Epithelial cell of proximal tubule (primary cell): Measurements from ENCODE around the gene NEXN. TPM values are rescaled to one million over a fixed set of nuclear protein-coding genes. Genes with fewer than 3 reads are reported as not detected.

Experiments used
- DNase-seq: peaks from one replicate; pipeline ENCODE4 v3.0.0-alpha.2; 2011; ENCODE audit warnings: low read depth
- H3K4me3 ChIP-seq: 2 replicates; pipeline ENCODE4 v1.5.1; 2011; ENCODE audit warnings: low read depth, mild to moderate bottlenecking, low read length
- CTCF ChIP-seq: conservative IDR thresholded peaks from 2 replicates; pipeline ENCODE4 v1.5.1; 2012; ENCODE audit warnings: low read depth, mild to moderate bottlenecking, low read length
- total RNA-seq: library from RNA; depleted of rRNA; stranded (reverse); fragments of >200 nt; gene quantifications from 2 replicates; pipeline ENCODE4 v1.2.3, GENCODE V29; 2015

Gene NEXN
- total RNA-seq, 1 donor from 2014 or later, result 17.2 TPM

DNA sequence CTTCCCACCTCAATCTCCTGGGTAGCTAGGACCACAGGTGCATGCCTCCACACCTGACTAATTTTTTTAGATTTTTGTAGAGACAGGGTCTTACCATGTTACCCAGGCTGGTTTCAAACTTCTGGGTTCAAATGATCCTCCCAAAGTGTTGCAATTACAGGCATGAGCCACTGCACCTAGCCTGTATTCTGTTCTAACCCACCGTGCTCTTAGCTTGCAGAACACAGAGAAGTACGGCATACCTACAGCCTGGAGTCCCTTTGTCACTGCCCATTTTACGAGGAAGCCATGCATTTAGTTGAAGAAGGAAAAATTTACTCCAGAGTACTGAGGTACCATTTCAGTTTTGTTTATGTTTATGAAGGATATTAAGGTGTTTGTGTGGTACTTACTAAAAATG is 29.7 kb upstream of the NEXN start:
- H3K4me3 ChIP-seq, result no peak overlapping the region
- no peak for TF ChIP-seq CTCF
- DNase-seq, result no peak

DNA sequence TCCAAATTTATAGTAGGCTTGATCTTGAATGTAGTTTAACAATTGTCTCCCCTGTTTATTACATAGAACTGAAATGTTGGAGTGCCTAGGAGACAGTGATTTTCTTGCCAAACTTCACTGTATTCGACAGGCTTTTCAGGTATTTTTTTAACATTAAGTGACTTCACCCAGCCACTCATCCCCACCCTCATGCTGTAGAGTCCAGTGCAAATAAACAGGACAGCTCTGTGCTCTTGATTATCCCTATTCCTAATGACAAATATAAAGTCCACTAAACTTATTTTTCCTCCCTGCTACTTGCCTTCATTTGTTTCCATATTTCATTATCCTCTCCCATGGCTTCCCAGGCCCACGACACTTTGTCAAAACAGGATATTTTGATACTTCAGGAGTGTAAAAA is 29.2 kb upstream of the NEXN start:
- DNase-seq, result no peak
- no peak for TF ChIP-seq CTCF
- H3K4me3 ChIP-seq, result no peak overlapping the region

DNA sequence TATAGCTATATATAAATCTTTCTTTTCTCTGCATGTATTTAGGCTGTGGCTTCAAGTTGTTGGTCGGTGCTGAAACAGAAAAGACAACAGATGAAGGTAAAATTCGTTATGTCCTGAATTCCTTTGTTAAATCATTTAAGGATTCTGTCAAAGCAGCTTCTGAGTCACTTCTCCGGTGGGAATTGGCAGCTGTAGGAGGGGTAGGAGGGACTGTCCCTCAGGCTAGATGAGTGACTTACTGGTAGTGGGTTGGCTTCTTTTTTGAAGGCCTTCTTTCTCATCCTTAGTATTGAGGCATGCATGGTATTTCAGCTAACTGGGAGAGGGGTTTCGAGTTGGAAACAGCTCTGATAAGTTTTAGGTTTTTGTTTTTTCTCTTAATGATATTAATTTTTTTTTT is 22.1 kb upstream of the NEXN start:
- no peak overlapping the region for H3K4me3 ChIP-seq
- no peak for DNase-seq
- TF ChIP-seq CTCF, result no peak

GRCh38 chr1:77872645-77873044 is 15.8 kb upstream of the NEXN start:
- no peak for DNase-seq
- no peak for TF ChIP-seq CTCF
- no peak overlapping the region for H3K4me3 ChIP-seq

DNA sequence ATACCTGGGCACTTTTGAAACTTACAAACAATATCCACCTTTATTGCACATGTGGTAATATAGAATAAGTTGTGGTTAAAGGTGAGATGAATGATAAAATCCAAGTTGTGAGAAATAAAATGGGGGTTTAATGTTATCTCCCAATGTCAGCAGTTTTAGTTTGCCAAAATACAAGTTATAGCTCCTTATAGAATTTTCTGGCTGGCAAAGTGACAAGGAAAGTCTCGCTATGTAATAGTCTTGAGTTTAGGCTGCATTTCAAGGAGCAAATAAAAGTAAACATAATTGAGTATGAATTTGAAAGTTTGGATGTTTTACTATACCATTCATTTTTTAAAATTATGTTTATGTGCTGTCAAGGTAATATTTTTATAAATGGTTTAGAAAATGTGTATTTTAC is 15.0 kb upstream of the NEXN start:
- H3K4me3 ChIP-seq, result no peak overlapping the region
- DNase-seq, result no peak
- no peak for TF ChIP-seq CTCF

GRCh38 chr1:77874804-77875445 is 13.5 kb upstream of the NEXN start:
- no peak for DNase-seq
- TF ChIP-seq CTCF, result no peak
- H3K4me3 ChIP-seq, result no peak overlapping the region

DNA sequence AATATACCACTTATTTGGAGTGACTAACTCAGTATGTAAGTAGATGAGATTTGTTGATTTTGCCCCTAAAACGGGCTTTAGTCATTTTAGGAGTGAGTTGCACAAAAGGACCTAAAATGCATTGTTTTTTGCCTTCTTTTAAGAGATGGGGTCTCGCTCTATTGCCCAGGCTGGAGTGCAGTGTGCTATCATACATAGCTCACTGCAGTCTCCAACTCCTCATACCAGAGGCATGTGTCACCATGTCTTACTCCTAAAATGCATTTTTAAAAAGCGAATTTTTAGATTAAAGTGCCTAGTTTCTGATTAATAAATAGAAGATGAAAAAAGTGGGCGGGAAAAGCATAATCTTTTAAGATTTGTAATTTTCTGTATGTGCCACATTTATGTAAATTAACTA is 11.5 kb upstream of the NEXN start:
- TF ChIP-seq CTCF, result no peak
- no peak overlapping the region for H3K4me3 ChIP-seq
- DNase-seq, result no peak
